Transverse colon (tissue), 4 donors: Measurements from ENCODE around the gene MYO18B.

Experiments
- CTCF ChIP-seq, 5 experiments: fragments of 200-600 bp in 3 of 5; fragments of 450-650 bp in 2 of 5; sonication (generic) in 3 of 5; IDR thresholded peaks; 1 replicate in 2 of 5; 2 replicates in 3 of 5; pipeline ENCODE4 v1.5.1; 2016 to 2017; ENCODE audit warnings: antibody characterized with exemption in 5 of 5, inconsistent platforms in 3 of 5, mild to moderate bottlenecking in 2 of 5, moderate library complexity in 1 of 5
- EP300 ChIP-seq: sonication (generic); formaldehyde crosslinking; IDR thresholded peaks from one replicate; pipeline ENCODE4 v1.6.1; 2017; ENCODE audit warnings: antibody characterized with exemption, low read depth
- POLR2AphosphoS5 ChIP-seq, 3 donors: sonication (generic); formaldehyde crosslinking; IDR thresholded peaks; one replicate each; pipeline ENCODE4 v1.6.1; 2016; ENCODE audit warnings: antibody characterized with exemption in 3 of 3

- TF ChIP-seq CTCF (IDR thresholded peaks at IDR 0.05) = no peak
- no peak for TF ChIP-seq POLR2AphosphoS5 (IDR thresholded peaks at IDR 0.05)
- TF ChIP-seq EP300 = no peak
Measured at GRCh38 chr22:25818541-25818940, 76.6 kb downstream of the MYO18B start.
